HG03045 (cell line): Measurements from ENCODE around the gene HES3.

Experiments used
- ATAC-seq: cut with Tn5 transposase; IDR thresholded peaks from one replicate; pipeline ENCODE4 v1.9.1; 2021; ENCODE audit warnings: mild to moderate bottlenecking, moderate library complexity; ENCODE audit not compliant: unreplicated experiment

HES3 gene

GRCh38 chr1:6260961-6261614 is 17.1 kb downstream of the HES3 start, which contains the start of gene GPR153:
GPR153 (minus strand) TSS chr1:6261098; CDS start chr1:6254905, 6,193 bp downstream.
- ATAC-seq: peak; percentile 36

GRCh38 chr1:6261615-6261995 is 17.6 kb downstream of the HES3 start:
- ATAC-seq: no peak

- ATAC-seq: no peak
Observed at GRCh38 chr1:6262555-6263420, 18.8 kb downstream of the HES3 start.

GRCh38 chr1:6263716-6264115 is 19.7 kb downstream of the HES3 start:
- ATAC-seq: no peak

GRCh38 chr1:6265151-6265550 is 21.2 kb downstream of the HES3 start:
- no peak for ATAC-seq

- ATAC-seq: no peak
Observed at GRCh38 chr1:6266641-6267040, 22.7 kb downstream of the HES3 start.

- no peak for ATAC-seq
Observed at GRCh38 chr1:6267686-6268322, 23.8 kb downstream of the HES3 start.

GRCh38 chr1:6268415-6268814 is 24.4 kb downstream of the HES3 start:
- no peak for ATAC-seq

GRCh38 chr1:6269296-6269695 is 25.3 kb downstream of the HES3 start:
- ATAC-seq: no peak

- ATAC-seq: no peak
Observed at GRCh38 chr1:6269720-6270400, 25.9 kb downstream of the HES3 start.

GRCh38 chr1:6270401-6270800 is 26.4 kb downstream of the HES3 start:
- no peak for ATAC-seq

- no peak for ATAC-seq
Observed at GRCh38 chr1:6271006-6271405, 27.0 kb downstream of the HES3 start.

- ATAC-seq: no peak
Observed at GRCh38 chr1:6271554-6271953, 27.6 kb downstream of the HES3 start.

- no peak for ATAC-seq
Observed at GRCh38 chr1:6272452-6272851, 28.5 kb downstream of the HES3 start.

- ATAC-seq: no peak
Observed at GRCh38 chr1:6272868-6273267, 28.9 kb downstream of the HES3 start.

- ATAC-seq: no peak
Observed at GRCh38 chr1:6273380-6273891, 29.5 kb downstream of the HES3 start.

- ATAC-seq: no peak
Observed at GRCh38 chr1:6274102-6274501, 30.1 kb downstream of the HES3 start.

GRCh38 chr1:6274622-6275139 is 30.7 kb downstream of the HES3 start:
- ATAC-seq: no peak

- ATAC-seq: no peak
Observed at GRCh38 chr1:6275826-6276782, 32.1 kb downstream of the HES3 start.
